ENCODE measurements around the gene FAR1.
"Not testable (repeated sequence)": the region's sequence is repeated elsewhere in the genome, so short reads cannot be mapped to it uniquely, and the experiment has no call there.

Gene FAR1, protein sequence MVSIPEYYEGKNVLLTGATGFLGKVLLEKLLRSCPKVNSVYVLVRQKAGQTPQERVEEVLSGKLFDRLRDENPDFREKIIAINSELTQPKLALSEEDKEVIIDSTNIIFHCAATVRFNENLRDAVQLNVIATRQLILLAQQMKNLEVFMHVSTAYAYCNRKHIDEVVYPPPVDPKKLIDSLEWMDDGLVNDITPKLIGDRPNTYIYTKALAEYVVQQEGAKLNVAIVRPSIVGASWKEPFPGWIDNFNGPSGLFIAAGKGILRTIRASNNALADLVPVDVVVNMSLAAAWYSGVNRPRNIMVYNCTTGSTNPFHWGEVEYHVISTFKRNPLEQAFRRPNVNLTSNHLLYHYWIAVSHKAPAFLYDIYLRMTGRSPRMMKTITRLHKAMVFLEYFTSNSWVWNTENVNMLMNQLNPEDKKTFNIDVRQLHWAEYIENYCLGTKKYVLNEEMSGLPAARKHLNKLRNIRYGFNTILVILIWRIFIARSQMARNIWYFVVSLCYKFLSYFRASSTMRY

GRCh38 chr11:13668102-13668956 lies at the start of gene FAR1:
Gene FAR1, plus strand, starts transcription at chr11:13668668. Its CDS starts 26,098 bp downstream, at chr11:13694766.
- peak; percentile 98 for DNase-seq (ENCODE audit: low spot score)

DNA sequence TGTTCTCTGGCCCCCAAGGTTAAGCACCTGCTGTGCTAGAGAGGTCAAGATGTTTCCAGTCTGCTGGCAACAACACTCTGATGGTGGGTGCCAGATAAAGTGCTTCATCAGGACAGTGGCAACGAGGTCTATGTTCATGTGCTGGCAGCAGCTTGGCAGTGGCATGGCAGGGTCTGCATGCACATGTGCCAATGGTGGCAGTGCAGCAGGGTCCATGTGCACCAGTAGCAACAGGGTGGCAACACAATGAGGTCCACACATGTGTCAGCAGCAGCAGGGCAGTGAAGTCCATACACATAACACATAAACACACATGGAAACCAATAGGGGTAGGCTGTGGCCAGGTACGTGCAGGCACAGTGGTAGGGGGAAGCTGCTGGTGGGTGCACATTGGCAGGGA lies 48.4 kb upstream of the FAR1 start:
- DNase-seq (ENCODE audit: low spot score), result no peak

DNA sequence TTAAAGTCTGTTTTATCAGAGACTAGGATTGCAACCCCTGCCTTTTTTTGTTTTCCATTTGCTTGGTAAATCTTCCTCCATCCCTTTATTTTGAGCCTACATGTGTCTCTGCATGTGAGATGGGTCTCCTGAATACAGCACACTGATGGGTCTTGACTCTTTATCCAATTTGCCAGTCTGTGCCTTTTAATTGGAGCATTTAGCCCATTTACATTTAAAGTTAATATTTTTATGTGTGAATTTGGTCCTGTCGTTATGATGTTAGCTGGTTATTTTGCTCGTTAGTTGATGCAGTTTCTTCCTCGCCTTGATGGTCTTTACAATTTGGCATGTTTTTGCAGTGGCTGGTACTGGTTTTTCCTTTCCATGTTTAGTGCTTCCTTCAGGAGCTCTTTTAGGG lies 41.6 kb upstream of the FAR1 start:
- not testable (repeated sequence) for DNase-seq (ENCODE audit: low spot score)

DNA sequence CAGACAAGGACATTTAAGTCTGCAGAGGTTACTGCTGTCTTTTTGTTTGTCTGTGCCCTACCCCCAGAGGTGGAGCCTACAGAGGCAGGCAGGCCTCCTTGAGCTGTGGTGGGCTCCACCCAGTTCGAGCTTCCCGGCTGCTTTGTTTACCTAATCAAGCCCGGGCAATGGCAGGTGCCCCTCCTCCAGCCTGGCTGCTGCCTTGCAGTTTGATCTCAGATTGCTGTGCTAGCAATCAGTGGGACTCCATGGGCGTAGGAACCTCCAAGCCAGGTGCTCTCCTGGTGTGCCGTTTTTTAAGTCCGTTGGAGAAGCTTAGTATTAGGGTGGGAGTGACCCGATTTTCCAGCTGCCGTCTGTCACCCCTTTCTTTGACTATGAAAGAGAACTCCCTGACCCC lies 39.8 kb upstream of the FAR1 start:
- DNase-seq (ENCODE audit: low spot score), result not testable (repeated sequence)

DNA sequence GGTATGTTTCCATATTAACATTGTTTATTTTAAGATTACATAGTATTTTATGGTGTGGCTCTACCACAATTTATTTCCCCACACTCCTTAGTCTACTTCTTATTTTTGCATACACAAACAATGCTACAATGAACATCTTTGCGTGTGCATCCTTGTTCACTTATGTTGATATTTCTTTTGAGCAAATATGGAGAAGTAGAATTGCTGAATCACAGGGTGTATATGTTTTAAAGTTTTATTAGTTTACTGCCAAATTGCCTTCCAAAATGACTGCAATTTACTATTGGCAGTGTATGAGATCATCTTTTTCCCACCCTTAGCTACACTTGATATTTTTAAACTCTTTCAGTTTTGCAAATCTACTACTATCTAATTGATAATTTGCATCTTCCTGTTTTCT lies 38.7 kb upstream of the FAR1 start:
- DNase-seq (ENCODE audit: low spot score), result no peak

DNA sequence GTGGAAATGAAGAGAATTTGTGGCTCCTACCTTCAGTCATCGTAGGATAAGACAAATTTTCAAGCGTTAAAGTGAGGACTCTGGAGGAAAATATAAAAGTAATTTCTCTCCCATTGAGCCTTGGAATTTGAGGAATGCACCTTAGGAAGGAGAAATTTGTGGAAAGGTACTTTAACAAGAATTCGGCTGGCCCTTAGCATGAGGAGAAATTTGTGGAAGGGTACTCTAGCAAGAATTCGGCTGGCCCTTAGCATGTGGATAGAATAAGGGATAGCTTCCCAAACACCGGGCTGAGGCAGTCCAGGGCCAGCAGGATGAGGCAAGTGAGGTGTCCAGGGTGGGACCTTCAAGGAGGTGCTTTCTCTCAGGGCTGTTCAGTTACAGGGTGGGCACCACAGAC lies 33.2 kb upstream of the FAR1 start:
- no peak for DNase-seq (ENCODE audit: low spot score)

- no peak for DNase-seq (ENCODE audit: low spot score)
Measured at GRCh38 chr11:13635804-13636203, 32.7 kb upstream of the FAR1 start.

- no peak for DNase-seq (ENCODE audit: low spot score)
Measured at GRCh38 chr11:13637125-13638069, 31.1 kb upstream of the FAR1 start.

- DNase-seq (ENCODE audit: low spot score), result no peak
Measured at GRCh38 chr11:13638422-13638821, 30.0 kb upstream of the FAR1 start.

GRCh38 chr11:13644997-13645687 lies 23.3 kb upstream of the FAR1 start:
- no peak for DNase-seq (ENCODE audit: low spot score)

GRCh38 chr11:13647391-13647790 lies 21.1 kb upstream of the FAR1 start:
- DNase-seq (ENCODE audit: low spot score), result no peak

DNA sequence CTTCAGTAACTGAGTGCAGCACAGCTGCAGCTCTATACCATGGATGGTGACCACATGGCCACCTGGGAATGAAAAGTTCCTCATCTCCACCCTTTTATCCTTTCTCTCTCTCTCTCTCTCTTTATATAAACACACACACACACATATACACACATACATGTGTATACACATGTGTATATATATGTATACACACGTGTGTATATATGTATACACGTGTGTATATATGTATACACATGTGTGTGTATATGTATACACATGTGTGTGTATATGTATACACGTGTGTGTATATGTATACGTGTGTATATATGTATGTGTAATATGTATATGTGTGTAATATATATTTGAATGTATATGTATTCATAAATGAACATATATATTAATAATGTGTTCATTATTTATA lies 18.8 kb upstream of the FAR1 start:
- no peak for DNase-seq (ENCODE audit: low spot score)

DNA sequence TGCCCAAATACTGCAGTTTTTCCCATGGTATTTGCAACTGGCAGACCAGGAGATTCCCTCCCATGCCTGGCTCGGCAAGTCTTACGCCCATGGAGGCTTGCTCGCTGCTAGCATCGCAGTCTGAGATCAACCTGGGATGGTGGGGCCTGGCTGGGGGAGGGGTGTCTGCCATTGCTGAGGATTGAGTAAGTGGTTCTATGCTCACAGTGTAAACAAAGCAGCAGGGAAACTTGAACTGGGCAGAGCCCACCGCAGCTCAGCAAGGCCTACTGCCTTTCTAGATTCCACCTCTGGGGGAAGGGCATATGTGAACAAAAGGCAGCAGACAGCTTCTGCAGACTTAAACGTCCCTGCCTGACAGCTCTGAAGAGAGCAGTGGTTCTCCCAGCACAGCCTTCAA lies 17.0 kb upstream of the FAR1 start:
- not testable (repeated sequence) for DNase-seq (ENCODE audit: low spot score)

DNA sequence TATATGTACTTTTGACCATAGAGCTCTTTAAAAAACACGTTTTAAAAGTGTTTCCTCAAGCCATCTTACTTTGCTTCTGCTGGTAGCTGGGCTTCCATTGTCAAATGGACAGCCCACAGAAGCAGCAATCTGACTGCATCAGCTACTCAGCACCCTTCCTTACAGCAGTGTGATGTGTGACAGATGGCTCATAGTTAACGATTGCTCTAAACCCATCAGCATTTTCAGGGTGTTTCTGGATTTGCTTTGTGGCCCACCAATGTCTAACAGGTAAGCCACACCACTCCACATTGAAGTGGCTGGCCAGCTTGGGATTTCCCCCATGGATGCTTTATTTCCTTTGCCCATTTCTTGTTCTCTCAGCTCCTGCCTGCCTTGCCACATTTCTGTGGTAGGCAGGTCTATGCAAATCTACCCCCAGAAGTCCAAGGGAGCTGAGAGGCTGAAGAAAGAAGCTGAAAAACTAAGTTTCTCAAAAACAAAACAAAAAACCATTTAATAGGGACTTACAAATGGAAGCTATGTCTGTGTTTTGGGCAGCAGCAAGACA lies 7.3 kb upstream of the FAR1 start:
- no peak for DNase-seq (ENCODE audit: low spot score)

DNA sequence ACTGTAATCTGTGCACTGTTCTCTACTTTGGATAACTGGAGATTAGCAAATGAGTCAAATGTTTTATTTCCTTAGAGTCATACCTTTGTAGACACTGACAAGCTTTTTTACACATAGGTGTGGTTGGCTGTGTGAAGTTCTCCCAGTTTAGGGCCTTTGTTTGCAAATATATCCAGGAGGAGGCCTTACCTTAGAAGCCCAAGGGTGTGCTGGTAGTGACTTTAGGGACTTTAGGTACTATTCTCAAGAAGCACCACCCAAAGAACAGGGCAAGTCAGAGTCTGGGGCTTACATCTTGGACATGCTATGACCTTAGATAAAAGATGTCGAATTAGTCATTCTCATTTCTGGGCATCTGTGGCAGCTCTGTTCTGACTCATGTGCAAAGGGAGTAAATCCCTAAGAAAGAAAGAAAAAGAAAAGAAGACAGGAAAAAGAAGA lies 4.8 kb upstream of the FAR1 start:
- no peak for DNase-seq (ENCODE audit: low spot score)

- no peak for DNase-seq (ENCODE audit: low spot score)
Measured at GRCh38 chr11:13664351-13664750, 4.1 kb upstream of the FAR1 start.

- DNase-seq (ENCODE audit: low spot score), result no peak
Measured at GRCh38 chr11:13666708-13667107, 1.8 kb upstream of the FAR1 start.

DNA sequence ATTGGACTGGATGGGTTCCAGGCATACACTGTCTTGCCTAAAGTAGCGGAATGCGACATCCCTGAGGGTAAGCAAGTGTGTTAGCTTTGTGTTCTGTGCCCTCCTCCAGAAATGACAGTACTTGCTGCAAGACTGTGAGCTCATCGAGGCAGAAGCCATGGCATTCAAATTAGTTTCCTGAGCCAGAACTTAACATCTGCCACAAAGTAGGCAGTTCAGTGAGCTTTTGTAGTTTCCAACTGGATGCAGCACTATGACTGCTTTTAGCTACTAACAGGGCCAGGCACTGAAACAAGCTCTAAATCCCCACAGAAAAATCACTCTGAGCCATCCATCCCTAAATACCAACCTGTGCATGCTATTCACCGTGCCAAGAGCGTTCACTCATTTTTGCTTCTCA lies 1.2 kb upstream of the FAR1 start:
- DNase-seq (ENCODE audit: low spot score), result no peak

DNA sequence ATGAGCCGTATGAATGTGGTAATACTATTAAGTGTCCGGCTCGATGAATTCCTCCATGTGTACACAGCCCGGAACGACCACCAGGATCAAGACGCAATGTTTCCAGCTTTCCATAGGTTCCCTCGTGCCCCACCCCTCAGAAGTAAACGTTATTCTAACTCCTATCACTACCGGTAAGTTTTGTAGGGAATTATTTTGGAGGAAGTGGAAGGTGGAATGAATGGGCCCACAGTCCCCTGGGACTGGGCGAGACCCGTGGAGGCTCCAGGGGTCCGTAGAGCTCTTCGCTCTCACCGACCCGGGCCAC lies 720 bp upstream of the FAR1 start:
- DNase-seq (ENCODE audit: low spot score), result no peak

DNA sequence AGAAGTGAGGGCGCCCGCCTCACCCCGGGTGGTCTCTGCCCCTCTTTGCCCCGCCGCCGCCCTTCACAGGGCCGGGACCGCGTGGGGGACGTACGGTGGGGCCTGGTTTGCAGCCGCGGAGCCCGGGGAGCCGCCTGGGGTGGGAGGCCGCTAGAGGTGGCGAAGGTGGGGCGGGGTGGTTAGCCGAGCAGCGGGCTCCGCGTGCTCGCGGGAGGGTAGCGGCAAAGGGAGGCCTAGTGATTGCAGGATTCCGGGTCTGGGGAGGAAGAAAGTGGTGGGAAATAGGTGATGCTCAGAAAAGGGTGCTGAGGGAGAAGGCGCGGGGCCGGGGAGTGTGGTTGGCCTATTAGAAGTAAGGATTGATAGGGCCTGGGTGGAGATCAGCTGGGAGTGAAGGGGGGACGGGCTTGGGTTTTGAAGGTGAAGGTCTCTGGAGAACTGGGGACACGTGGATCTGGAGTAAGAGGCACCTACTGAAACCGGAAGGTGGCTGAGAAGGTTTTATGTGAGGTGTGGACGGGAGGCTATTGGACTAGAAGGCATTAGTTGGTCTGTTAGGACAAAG lies 571 bp downstream of the FAR1 start:
- DNase-seq (ENCODE audit: low spot score), result no peak

Measured in ecto neural progenitor cell (in vitro differentiated cells).